HL-60 (cell line): ENCODE measurements around the gene NOS3.

Experiments
- DNase-seq, 2 experiments: peaks; one replicate each; pipeline ENCODE4 v3.0.0-alpha.2; 2010 to 2020; ENCODE audit warnings: low read depth in 1 of 2, low spot score in 1 of 2
- H3K27ac ChIP-seq: fragments of 250-450 bp; sonication (Bioruptor Pico); replicated peaks from 2 replicates; pipeline ENCODE4 v1.5.1; 2020; ENCODE audit warnings: mild to moderate bottlenecking, moderate library complexity
- H3K27me3 ChIP-seq: fragments of 250-450 bp; sonication (Bioruptor Pico); 2 replicates; pipeline ENCODE4 v1.5.1; 2021; ENCODE audit warnings: mild to moderate bottlenecking, moderate library complexity; ENCODE audit not compliant: insufficient read depth, poor library complexity, severe bottlenecking
- H3K4me3 ChIP-seq: replicated peaks from 2 replicates; pipeline ENCODE4 v1.5.1; 2011; ENCODE audit warnings: mild to moderate bottlenecking, control low read depth, low read length; ENCODE audit not compliant: insufficient read depth
- GABPA ChIP-seq: IDR thresholded peaks from 2 replicates; pipeline ENCODE4 v1.6.1; 2012; ENCODE audit warnings: low read depth
- POLR2AphosphoS5 ChIP-seq: IDR thresholded peaks from 2 replicates; pipeline ENCODE4 v1.6.1; 2012; ENCODE audit warnings: low read depth
- SPI1 ChIP-seq: IDR thresholded peaks from 2 replicates; pipeline ENCODE4 v1.6.1; 2012; ENCODE audit warnings: low read depth, mild to moderate bottlenecking, borderline replicate concordance
- TF ChIP-seq, protein P1 (sequence below): IDR thresholded peaks from 2 replicates; pipeline ENCODE4 v1.6.1; 2012; ENCODE audit warnings: low read depth; ENCODE audit not compliant: insufficient replicate concordance
- TF ChIP-seq, protein P2 (sequence below): IDR thresholded peaks from one replicate; pipeline ENCODE4 v1.5.1; 2011; ENCODE audit warnings: low read length, control low read depth, inconsistent platforms; ENCODE audit not compliant: insufficient read depth

Gene NOS3

DNA sequence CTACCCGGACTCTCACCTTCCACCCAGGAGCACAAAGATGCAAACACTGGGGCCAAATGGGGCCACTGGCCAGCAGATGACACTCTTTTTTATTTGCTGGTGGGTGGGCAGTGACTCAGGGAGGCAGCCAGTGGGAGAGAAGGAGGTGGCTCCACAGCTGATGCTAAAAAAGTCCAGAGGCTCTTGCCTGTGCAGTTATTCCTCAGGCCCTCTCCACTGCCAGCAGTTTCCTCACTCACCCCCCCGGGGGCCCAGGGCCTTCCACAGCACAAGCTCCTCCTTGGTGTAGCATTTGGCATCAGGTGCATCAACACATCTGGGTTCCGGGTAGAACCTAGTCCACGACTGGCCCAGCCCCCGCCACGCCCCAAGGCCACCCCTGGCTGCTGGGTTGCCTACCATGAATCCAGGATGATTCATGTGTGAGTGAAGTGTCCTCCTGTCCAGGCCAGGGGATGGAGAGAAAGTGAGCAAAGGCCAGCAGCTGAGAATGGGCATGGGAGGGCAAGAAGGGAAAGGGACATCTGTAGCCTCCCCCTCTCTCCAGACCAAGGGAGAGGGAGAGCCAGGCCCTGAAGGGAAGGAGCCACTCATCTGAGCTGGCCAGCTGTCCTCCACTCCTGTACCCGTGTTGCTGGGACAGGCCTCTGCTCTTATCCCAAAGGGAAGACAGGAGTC lies 11.0 kb upstream of the NOS3 start:
- H3K27me3 ChIP-seq, result peaks cover 61% of the 10 kb centered on the region
- no peak overlapping the region for H3K27ac ChIP-seq
- TF ChIP-seq SPI1 (no peak), POLR2AphosphoS5 (no peak), GABPA (no peak)
- TF ChIP-seq, protein P1, sequence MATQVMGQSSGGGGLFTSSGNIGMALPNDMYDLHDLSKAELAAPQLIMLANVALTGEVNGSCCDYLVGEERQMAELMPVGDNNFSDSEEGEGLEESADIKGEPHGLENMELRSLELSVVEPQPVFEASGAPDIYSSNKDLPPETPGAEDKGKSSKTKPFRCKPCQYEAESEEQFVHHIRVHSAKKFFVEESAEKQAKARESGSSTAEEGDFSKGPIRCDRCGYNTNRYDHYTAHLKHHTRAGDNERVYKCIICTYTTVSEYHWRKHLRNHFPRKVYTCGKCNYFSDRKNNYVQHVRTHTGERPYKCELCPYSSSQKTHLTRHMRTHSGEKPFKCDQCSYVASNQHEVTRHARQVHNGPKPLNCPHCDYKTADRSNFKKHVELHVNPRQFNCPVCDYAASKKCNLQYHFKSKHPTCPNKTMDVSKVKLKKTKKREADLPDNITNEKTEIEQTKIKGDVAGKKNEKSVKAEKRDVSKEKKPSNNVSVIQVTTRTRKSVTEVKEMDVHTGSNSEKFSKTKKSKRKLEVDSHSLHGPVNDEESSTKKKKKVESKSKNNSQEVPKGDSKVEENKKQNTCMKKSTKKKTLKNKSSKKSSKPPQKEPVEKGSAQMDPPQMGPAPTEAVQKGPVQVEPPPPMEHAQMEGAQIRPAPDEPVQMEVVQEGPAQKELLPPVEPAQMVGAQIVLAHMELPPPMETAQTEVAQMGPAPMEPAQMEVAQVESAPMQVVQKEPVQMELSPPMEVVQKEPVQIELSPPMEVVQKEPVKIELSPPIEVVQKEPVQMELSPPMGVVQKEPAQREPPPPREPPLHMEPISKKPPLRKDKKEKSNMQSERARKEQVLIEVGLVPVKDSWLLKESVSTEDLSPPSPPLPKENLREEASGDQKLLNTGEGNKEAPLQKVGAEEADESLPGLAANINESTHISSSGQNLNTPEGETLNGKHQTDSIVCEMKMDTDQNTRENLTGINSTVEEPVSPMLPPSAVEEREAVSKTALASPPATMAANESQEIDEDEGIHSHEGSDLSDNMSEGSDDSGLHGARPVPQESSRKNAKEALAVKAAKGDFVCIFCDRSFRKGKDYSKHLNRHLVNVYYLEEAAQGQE, result no peak
- TF ChIP-seq, protein P2, sequence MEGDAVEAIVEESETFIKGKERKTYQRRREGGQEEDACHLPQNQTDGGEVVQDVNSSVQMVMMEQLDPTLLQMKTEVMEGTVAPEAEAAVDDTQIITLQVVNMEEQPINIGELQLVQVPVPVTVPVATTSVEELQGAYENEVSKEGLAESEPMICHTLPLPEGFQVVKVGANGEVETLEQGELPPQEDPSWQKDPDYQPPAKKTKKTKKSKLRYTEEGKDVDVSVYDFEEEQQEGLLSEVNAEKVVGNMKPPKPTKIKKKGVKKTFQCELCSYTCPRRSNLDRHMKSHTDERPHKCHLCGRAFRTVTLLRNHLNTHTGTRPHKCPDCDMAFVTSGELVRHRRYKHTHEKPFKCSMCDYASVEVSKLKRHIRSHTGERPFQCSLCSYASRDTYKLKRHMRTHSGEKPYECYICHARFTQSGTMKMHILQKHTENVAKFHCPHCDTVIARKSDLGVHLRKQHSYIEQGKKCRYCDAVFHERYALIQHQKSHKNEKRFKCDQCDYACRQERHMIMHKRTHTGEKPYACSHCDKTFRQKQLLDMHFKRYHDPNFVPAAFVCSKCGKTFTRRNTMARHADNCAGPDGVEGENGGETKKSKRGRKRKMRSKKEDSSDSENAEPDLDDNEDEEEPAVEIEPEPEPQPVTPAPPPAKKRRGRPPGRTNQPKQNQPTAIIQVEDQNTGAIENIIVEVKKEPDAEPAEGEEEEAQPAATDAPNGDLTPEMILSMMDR, result no peak
- no peak for DNase-seq
- H3K4me3 ChIP-seq, result no peak overlapping the region

DNA sequence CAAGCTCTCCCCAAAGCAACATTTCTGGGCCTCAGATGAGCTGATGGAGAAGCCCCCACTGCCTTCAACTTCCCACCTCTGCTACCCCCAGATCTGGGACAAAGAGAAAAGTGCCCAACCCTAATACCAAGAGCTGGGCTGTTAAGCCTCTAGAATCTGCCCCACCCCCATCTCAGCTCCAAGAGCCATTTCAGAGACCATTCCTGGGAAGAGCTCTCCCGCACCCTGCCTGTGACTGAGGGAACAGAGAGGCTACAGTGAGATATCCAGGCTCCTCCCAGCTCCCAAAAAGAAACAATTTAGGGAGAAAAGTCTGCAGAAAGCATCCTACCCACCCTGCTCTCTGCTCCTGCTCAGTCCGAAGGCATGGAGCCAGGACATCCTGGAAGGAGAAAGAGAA lies 10.2 kb upstream of the NOS3 start:
- H3K27ac ChIP-seq, result no peak overlapping the region
- peaks cover 55% of the 10 kb centered on the region for H3K27me3 ChIP-seq
- no peak overlapping the region for H3K4me3 ChIP-seq
- TF ChIP-seq POLR2AphosphoS5 (no peak), GABPA (no peak), SPI1 (no peak)
- TF ChIP-seq, protein P2, result no peak
- TF ChIP-seq, protein P1, result no peak
- DNase-seq, result no peak

DNA sequence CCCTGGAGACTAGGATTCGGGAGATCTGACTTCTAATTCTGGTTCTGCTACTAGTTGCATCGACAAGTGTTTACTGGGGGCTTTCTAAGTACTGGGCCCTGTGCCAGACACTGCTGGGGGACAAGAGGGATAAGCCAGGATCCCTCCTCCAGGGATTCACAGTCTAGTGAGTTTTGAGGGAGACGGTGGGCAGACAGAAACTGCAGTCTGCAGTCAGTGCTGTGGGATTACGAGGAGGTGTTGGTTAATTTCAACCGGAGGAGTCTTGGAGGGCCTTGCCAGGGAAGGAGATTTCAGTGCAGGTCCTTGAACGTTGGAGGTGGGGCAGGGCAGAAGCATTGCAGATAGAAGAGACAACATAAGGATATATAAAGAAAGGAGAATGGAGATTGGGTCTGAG lies 9.2 kb upstream of the NOS3 start:
- no peak overlapping the region for H3K4me3 ChIP-seq
- no peak for DNase-seq
- no peak overlapping the region for H3K27ac ChIP-seq
- H3K27me3 ChIP-seq, result peaks cover 47% of the 10 kb centered on the region
- TF ChIP-seq SPI1 (no peak), GABPA (no peak), POLR2AphosphoS5 (no peak)
- TF ChIP-seq, protein P1, result no peak
- TF ChIP-seq, protein P2, result no peak
